Esophagus muscularis mucosa (tissue), 4 donors: Measurements from ENCODE around the gene ELK4.

Experiments
- EP300 ChIP-seq: sonication (generic); formaldehyde crosslinking; IDR thresholded peaks from one replicate; pipeline ENCODE4 v1.6.1; 2017; ENCODE audit warnings: antibody characterized with exemption
- POLR2A ChIP-seq: fragments of 450-650 bp; IDR thresholded peaks from one replicate; pipeline ENCODE4 v1.6.1; 2017; ENCODE audit warnings: antibody characterized with exemption, moderate library complexity, mild to moderate bottlenecking, low read depth
- POLR2AphosphoS5 ChIP-seq, 2 donors: sonication (generic); formaldehyde crosslinking; IDR thresholded peaks; one replicate each; pipeline ENCODE4 v1.6.1; 2017; ENCODE audit warnings: antibody characterized with exemption in 2 of 2
- TF ChIP-seq, protein P1 (sequence below), 3 experiments: fragments of 200-600 bp in 2 of 3; fragments of 450-650 bp in 1 of 3; sonication (generic) in 2 of 3; IDR thresholded peaks; one replicate each; pipeline ENCODE4 v1.5.1; 2017 to 2019; ENCODE audit warnings: antibody characterized with exemption in 3 of 3, mild to moderate bottlenecking in 2 of 3, moderate library complexity in 1 of 3

DNA sequence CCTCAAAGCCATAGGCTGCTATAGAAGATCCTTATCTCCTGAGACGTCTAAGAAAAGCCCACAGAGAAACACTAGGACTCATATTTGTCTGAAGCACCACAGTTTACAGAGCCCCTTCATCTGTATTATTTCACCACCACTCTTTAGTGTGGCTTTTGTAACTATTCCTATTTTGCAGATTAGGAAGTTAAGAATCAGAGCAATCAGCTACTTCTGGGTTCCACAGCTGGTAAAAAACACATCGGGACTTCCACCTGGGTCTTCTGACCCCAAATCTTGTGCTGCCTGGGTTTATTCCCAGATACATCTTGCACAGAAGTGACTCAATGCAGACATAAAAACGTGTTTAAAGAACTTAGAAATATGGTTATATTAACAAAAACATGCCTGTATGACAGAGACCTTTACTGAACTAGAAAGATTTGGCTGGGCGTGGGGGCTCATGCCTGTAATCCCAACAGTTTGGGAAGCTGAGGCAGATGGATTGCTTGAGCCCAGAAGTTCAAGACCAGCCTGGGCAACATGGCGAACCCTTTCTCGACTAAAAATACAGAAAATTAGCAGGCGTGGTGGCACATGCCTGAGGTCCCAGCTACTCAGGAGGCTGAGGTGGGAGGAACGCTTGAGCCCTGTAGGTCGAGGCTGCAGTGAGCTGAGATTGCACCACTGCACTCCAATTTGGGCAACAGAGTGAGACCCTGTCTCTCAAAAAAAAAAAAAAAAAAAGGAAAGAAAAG, 40.9 kb downstream of the ELK4 start:
- TF ChIP-seq POLR2A = no peak
- TF ChIP-seq POLR2AphosphoS5 (IDR thresholded peaks at IDR 0.05) = no peak
- TF ChIP-seq, protein P1, sequence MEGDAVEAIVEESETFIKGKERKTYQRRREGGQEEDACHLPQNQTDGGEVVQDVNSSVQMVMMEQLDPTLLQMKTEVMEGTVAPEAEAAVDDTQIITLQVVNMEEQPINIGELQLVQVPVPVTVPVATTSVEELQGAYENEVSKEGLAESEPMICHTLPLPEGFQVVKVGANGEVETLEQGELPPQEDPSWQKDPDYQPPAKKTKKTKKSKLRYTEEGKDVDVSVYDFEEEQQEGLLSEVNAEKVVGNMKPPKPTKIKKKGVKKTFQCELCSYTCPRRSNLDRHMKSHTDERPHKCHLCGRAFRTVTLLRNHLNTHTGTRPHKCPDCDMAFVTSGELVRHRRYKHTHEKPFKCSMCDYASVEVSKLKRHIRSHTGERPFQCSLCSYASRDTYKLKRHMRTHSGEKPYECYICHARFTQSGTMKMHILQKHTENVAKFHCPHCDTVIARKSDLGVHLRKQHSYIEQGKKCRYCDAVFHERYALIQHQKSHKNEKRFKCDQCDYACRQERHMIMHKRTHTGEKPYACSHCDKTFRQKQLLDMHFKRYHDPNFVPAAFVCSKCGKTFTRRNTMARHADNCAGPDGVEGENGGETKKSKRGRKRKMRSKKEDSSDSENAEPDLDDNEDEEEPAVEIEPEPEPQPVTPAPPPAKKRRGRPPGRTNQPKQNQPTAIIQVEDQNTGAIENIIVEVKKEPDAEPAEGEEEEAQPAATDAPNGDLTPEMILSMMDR (IDR thresholded peaks at IDR 0.05) = no peak
- TF ChIP-seq EP300 = no peak
